Fibroblast of pulmonary artery (primary cell): Measurements from ENCODE around the gene NAV1.

Experiments used
- DNase-seq: peaks from one replicate; pipeline ENCODE4 v3.0.0-alpha.2; 2010; ENCODE audit warnings: low read depth
- H3K4me3 ChIP-seq: replicated peaks from 2 replicates; pipeline ENCODE4 v1.5.1; 2011; ENCODE audit warnings: low read depth, mild to moderate bottlenecking, control low read depth, low read length, moderate library complexity
- TF ChIP-seq, protein P1 (sequence below): IDR thresholded peaks from 2 replicates; pipeline ENCODE4 v1.5.1; 2011; ENCODE audit warnings: mild to moderate bottlenecking, control low read depth, low read length, inconsistent platforms; ENCODE audit errors: missing control alignments

The NAV1 gene

DNA sequence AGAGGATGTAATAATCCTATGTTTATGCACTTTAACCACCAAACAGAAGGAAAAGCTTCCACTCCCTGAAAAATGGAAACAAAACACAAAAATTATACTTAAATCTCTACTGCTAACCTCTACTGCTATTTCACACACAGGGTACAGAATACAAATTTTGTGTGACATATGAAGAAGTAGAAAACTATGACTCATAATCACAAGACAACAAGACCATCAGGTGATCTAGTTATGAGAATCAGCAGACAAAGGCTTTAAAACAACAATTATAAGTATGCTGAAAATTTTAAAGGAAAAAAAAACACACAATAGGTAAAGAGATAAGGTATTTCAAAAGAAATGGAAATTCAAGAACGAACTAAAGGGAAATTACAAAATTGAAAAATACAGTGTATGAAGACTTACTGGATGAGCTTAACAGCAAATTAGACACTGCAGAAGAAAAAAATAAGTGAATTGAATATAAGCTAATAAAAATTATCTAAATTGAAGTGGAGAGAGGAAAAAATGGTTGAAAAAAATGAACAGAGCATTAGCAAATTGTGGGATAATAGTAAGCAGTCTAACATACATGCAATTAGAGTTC, 13.6 kb upstream of the NAV1 start:
- TF ChIP-seq, protein P1, sequence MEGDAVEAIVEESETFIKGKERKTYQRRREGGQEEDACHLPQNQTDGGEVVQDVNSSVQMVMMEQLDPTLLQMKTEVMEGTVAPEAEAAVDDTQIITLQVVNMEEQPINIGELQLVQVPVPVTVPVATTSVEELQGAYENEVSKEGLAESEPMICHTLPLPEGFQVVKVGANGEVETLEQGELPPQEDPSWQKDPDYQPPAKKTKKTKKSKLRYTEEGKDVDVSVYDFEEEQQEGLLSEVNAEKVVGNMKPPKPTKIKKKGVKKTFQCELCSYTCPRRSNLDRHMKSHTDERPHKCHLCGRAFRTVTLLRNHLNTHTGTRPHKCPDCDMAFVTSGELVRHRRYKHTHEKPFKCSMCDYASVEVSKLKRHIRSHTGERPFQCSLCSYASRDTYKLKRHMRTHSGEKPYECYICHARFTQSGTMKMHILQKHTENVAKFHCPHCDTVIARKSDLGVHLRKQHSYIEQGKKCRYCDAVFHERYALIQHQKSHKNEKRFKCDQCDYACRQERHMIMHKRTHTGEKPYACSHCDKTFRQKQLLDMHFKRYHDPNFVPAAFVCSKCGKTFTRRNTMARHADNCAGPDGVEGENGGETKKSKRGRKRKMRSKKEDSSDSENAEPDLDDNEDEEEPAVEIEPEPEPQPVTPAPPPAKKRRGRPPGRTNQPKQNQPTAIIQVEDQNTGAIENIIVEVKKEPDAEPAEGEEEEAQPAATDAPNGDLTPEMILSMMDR, result no peak
- no peak overlapping the region for H3K4me3 ChIP-seq
- DNase-seq, result no peak

GRCh38 chr1:201527879-201528278, 11.0 kb upstream of the NAV1 start:
- TF ChIP-seq, protein P1, result no peak
- DNase-seq, result no peak
- H3K4me3 ChIP-seq, result no peak overlapping the region

- TF ChIP-seq, protein P1, result no peak
- peak; percentile 37 for DNase-seq
- H3K4me3 ChIP-seq, result no peak overlapping the region
Observed at GRCh38 chr1:201528631-201529252, 10.2 kb upstream of the NAV1 start.

- TF ChIP-seq, protein P1, result peak; percentile 94
- DNase-seq, result peak; percentile 88
- no peak overlapping the region for H3K4me3 ChIP-seq
Observed at GRCh38 chr1:201530741-201531531, 8.0 kb upstream of the NAV1 start.

GRCh38 chr1:201531551-201532425, 7.1 kb upstream of the NAV1 start:
- DNase-seq, result no peak
- TF ChIP-seq, protein P1, result no peak
- no peak overlapping the region for H3K4me3 ChIP-seq

- DNase-seq, result no peak
- H3K4me3 ChIP-seq, result no peak overlapping the region
- TF ChIP-seq, protein P1, result no peak
Observed at GRCh38 chr1:201533836-201534235, 5.1 kb upstream of the NAV1 start.
